H1 (cell line): ENCODE data around the gene ALPK3. TPM values are rescaled to one million over a fixed set of nuclear protein-coding genes. Genes with fewer than 3 reads are reported as not detected.

ENCODE experiments used
- BRCA1 ChIP-seq: IDR thresholded peaks from 2 replicates; pipeline ENCODE4 v1.6.1; 2012; ENCODE audit warnings: low read depth, low read length, improper control_type of control experiment
- GABPA ChIP-seq: IDR thresholded peaks from 2 replicates; pipeline ENCODE4 v1.6.1; 2011; ENCODE audit warnings: mild to moderate bottlenecking, low read length, moderate library complexity, borderline replicate concordance; ENCODE audit not compliant: insufficient read depth
- HDAC6 ChIP-seq: IDR thresholded peaks from one replicate; pipeline ENCODE4 v1.7.1; 2012; ENCODE audit warnings: low read depth, mild to moderate bottlenecking, inconsistent platforms, low read length, moderate library complexity
- NRF1 ChIP-seq: IDR thresholded peaks from 2 replicates; pipeline ENCODE4 v1.6.1; 2011; ENCODE audit warnings: mild to moderate bottlenecking, low read depth, low read length, improper control_type of control experiment
- SAP30 ChIP-seq: fragments of 300-600 bp; sonication (generic); IDR thresholded peaks from 2 replicates; pipeline ENCODE4 v1.7.1; 2012; ENCODE audit warnings: low read length, moderate library complexity, mild to moderate bottlenecking, inconsistent platforms; ENCODE audit not compliant: insufficient read depth, insufficient replicate concordance
- polyA plus RNA-seq, 7 experiments: library from polyadenylated mRNA; depleted of rRNA in 3 of 7; stranded (reverse) in 5 of 7; unstranded in 2 of 7; fragments of >200 nt in 5 of 7; fragments of 200-250 nt in 2 of 7; gene quantifications; 1 replicate in 5 of 7; 2 replicates in 1 of 7; 4 replicates in 1 of 7; pipeline versions ENCODE4 v1.2.1 to v1.2.3, GENCODE V29; 2011 to 2013; ENCODE audit warnings: missing spikeins in 2 of 7, mixed read lengths in 2 of 7
- total RNA-seq: library from RNA; stranded (reverse); fragmentation: NEBNext Ultra II Directional; extraction: Animal tissue kit (Norgen Biotek cat#: 25700); gene quantifications from 2 replicates; pipeline ENCODE4 v1.2.1, GENCODE V29; 2021
- TF ChIP-seq, protein P1 (sequence below): fragments of 300-600 bp; sonication (generic); IDR thresholded peaks from 2 replicates; pipeline ENCODE4 v1.7.1; 2012; ENCODE audit warnings: low read length, moderate library complexity, mild to moderate bottlenecking, inconsistent platforms; ENCODE audit not compliant: insufficient replicate concordance

The ALPK3 gene
- total and polyA plus RNA-seq, 2 of the 8 experiments (the other 6 are each of a cell fraction or from before 2014, with no cell fraction given), result 4.4 to 19.2 TPM

GRCh38 chr15:84921121-84921520 lies 104.0 kb downstream of the ALPK3 start (continued):
- TF ChIP-seq, protein P1, sequence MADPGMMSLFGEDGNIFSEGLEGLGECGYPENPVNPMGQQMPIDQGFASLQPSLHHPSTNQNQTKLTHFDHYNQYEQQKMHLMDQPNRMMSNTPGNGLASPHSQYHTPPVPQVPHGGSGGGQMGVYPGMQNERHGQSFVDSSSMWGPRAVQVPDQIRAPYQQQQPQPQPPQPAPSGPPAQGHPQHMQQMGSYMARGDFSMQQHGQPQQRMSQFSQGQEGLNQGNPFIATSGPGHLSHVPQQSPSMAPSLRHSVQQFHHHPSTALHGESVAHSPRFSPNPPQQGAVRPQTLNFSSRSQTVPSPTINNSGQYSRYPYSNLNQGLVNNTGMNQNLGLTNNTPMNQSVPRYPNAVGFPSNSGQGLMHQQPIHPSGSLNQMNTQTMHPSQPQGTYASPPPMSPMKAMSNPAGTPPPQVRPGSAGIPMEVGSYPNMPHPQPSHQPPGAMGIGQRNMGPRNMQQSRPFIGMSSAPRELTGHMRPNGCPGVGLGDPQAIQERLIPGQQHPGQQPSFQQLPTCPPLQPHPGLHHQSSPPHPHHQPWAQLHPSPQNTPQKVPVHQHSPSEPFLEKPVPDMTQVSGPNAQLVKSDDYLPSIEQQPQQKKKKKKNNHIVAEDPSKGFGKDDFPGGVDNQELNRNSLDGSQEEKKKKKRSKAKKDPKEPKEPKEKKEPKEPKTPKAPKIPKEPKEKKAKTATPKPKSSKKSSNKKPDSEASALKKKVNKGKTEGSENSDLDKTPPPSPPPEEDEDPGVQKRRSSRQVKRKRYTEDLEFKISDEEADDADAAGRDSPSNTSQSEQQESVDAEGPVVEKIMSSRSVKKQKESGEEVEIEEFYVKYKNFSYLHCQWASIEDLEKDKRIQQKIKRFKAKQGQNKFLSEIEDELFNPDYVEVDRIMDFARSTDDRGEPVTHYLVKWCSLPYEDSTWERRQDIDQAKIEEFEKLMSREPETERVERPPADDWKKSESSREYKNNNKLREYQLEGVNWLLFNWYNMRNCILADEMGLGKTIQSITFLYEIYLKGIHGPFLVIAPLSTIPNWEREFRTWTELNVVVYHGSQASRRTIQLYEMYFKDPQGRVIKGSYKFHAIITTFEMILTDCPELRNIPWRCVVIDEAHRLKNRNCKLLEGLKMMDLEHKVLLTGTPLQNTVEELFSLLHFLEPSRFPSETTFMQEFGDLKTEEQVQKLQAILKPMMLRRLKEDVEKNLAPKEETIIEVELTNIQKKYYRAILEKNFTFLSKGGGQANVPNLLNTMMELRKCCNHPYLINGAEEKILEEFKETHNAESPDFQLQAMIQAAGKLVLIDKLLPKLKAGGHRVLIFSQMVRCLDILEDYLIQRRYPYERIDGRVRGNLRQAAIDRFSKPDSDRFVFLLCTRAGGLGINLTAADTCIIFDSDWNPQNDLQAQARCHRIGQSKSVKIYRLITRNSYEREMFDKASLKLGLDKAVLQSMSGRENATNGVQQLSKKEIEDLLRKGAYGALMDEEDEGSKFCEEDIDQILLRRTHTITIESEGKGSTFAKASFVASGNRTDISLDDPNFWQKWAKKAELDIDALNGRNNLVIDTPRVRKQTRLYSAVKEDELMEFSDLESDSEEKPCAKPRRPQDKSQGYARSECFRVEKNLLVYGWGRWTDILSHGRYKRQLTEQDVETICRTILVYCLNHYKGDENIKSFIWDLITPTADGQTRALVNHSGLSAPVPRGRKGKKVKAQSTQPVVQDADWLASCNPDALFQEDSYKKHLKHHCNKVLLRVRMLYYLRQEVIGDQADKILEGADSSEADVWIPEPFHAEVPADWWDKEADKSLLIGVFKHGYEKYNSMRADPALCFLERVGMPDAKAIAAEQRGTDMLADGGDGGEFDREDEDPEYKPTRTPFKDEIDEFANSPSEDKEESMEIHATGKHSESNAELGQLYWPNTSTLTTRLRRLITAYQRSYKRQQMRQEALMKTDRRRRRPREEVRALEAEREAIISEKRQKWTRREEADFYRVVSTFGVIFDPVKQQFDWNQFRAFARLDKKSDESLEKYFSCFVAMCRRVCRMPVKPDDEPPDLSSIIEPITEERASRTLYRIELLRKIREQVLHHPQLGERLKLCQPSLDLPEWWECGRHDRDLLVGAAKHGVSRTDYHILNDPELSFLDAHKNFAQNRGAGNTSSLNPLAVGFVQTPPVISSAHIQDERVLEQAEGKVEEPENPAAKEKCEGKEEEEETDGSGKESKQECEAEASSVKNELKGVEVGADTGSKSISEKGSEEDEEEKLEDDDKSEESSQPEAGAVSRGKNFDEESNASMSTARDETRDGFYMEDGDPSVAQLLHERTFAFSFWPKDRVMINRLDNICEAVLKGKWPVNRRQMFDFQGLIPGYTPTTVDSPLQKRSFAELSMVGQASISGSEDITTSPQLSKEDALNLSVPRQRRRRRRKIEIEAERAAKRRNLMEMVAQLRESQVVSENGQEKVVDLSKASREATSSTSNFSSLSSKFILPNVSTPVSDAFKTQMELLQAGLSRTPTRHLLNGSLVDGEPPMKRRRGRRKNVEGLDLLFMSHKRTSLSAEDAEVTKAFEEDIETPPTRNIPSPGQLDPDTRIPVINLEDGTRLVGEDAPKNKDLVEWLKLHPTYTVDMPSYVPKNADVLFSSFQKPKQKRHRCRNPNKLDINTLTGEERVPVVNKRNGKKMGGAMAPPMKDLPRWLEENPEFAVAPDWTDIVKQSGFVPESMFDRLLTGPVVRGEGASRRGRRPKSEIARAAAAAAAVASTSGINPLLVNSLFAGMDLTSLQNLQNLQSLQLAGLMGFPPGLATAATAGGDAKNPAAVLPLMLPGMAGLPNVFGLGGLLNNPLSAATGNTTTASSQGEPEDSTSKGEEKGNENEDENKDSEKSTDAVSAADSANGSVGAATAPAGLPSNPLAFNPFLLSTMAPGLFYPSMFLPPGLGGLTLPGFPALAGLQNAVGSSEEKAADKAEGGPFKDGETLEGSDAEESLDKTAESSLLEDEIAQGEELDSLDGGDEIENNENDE, result no peak
- TF ChIP-seq HDAC6 (no peak), GABPA (no peak), SAP30 (no peak), NRF1 (no peak), BRCA1 (no peak)
- TF ChIP-seq, all 59 proteins: peak for 0
